NOMO-1 (cell line): ENCODE data around the gene AKT3.

Experiments
- DNase-seq, 2 experiments: peaks; one replicate each; lab custom pipeline; 2025; ENCODE audit not compliant: unreplicated experiment in 2 of 2; lab: John Stamatoyannopoulos, UW

The AKT3 gene

DNA sequence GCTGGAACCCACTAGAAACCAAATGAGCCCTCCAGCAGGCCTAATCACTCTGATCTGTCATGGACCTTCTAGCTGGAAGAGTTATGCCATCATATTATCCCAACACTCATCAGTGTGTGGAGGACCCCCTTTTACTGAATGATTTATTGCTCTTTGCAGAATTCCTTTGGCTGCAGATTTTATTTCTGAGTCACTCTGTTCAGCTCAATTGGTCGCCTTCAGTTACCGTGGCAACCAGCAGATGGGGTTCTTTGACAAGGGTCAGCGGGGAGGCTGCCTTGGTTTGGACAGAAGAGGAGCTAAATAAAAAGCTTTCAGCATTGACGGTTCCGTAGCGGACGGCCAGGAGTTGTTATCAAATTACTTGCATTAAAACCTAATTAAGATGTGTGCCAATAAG is 374.1 kb downstream of the AKT3 start:
- peak in 1 of 2 experiments; percentile 1 for DNase-seq

DNA sequence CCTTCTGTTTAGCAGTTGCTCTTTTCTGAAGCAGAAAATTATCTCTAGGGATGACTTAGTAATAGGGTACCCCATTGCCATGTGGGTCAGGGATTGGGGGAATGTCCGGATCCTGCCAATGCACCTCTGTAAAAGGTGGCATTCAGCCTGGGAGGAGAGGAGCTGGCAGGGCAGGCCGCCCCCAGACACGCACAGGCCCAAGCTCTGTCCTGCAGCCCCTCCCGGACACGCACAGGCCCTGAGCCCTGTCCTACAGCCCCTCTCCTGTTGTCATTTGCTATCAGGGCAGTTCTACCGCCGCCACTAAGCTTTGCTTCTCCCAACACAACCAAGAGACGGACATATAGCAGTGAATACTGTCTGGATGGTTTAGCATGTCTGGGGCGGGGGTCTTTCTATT is 375.1 kb downstream of the AKT3 start:
- no peak for DNase-seq

GRCh38 chr1:243474136-243474881 is 375.7 kb downstream of the AKT3 start:
- no peak for DNase-seq

DNA sequence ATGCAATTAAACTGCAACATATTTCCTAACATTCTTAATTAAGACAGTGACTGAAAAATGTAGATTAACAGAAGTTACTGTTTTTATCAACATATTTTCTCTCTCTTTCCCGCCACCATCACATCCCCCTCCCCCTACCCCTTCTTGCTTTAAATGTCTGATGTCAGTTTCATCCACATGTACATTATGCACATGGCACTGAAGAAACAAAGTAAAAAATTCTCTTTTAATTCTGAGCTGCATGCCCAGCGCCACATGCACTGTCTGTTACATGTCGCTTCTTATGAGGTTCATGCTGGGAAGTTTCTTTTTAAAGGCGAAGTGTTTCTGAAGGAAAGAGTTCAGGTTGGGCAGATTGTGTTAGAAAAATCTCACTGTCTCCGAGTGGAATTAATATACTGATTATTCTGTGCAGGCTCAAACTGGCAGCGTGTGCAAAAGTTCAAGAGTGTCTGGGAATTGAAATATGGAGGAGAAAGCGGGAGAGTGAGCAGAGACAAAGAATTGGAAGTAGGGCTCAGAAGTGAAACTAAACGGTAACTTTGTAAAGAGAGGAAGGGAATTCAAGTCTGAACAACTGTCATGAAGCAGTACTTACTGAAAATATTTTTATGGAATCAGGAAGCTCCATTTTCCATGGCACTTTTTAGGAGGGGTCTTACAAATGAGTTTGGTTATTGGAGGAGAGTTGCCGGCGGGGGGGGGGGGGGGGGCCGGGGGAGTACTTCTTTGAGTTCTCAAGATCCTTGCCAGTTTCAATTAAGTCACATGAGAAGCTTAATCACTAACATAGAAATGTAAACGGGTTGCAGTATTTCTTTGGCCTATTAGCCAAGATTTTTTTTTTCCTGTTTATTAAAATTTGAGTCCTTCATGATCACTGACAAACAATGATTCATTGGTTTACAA is 376.6 kb downstream of the AKT3 start:
- DNase-seq = peak in 1 of 2 experiments; percentile 41

DNA sequence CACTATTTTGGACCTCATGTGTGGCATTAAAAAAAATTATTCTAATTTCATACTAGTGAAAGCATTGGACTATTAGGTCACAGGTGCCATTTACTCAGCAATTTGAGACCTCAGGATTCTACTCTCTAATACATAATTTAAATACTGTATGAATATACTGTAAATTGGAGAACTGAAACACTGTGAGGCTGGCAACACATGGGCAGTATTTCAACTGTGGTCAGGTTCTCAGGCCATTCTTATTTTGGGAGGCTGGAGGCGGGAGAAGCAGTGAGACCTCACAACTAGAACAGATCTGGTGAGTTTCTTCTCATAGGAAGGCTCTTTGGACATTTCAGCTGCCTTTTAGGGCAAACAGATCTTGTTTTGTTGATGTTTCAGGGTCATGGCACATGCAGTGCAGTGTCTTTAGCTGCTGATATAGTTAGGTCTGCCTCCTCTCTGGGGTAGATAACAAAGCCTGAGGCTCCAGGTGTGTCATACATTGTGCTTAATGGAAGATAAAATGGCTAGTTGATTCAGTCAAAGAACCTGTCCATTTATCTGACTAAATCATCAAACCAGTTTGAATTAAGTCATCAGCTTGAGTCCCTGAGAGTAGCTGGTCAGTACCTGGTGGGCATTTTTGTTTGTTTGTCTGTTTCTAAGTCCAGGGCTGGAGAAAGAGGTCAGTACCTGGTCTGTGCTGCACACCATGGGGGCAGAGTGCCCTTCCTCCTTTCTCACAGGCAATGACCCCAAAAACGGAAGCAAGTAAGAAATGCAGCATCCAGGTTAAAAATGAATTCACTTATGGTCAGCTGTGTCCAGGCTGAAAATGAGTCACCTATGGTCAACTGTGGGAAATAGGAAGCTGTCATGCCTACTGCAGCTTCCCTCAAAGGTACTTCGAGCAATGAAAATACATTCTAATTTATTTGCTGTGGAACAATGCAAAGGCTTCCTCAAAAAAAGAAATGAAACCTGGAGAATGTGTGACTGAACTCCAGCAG is 378.0 kb downstream of the AKT3 start:
- DNase-seq = peak; percentile 66 to 88

- peak; percentile 76 to 83 for DNase-seq
These were observed 378.9 kb downstream of the AKT3 start for GRCh38 chr1:243471026-243471685.

GRCh38 chr1:243470502-243470901 is 379.5 kb downstream of the AKT3 start:
- no peak for DNase-seq

- DNase-seq = no peak
These were observed 380.5 kb downstream of the AKT3 start for GRCh38 chr1:243469497-243469896.

GRCh38 chr1:243465738-243466137 is 384.3 kb downstream of the AKT3 start:
- no peak for DNase-seq

- DNase-seq = no peak
These were observed 385.0 kb downstream of the AKT3 start for GRCh38 chr1:243465081-243465480.

DNA sequence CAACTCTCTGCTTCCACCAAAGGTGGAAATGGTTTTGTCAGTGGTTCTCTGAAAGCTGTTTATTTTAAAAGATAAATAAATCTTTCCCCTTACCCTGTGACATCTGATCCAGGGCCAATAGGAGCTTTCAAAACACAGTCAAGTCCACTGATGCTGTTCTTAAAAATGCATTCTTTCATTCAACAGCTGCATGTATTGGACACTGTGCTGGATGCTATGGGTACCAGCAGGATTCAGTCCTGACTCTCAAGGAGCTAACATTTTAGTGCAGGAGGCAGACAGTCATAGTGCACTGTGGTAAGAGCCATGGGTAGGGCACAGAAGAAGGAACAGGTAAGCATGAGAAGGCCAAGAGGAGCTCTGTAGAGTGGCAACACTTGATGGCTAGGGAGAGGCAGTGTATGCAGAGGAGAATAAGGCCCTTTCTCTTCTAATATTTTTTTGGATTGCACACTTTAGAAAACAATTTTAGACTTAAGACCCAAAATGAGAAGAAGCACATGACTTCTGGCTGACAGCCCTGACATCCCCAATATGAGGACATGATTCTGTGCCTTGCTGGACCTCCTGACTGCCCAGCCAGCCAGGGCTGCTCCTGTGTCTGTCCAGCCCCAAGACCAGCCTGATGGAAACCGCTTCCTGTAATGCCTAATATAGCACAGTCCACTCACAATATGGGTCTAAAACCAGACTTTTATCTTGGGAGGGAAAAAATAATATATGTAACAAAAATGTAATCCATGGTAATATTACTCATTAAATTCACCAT is 386.9 kb downstream of the AKT3 start:
- no peak for DNase-seq

DNA sequence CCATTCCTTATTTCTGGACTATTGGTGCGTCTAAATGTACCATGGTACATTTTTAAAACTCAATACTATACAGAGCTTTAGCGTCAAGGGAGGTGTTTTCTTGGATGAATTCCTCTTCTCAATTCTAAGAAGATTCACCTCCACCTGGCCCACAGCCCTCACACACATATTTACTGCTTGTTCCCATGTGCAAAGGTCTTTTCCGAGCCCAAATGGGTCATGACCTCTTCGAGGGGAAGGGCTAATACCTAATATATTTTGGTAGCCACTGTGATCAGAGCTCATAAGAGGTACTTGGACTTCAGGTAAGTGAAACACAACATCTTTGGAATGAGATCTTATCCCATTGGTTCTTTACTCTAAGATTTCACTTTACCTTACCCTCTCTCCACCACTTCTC is 388.3 kb downstream of the AKT3 start:
- DNase-seq = no peak

DNA sequence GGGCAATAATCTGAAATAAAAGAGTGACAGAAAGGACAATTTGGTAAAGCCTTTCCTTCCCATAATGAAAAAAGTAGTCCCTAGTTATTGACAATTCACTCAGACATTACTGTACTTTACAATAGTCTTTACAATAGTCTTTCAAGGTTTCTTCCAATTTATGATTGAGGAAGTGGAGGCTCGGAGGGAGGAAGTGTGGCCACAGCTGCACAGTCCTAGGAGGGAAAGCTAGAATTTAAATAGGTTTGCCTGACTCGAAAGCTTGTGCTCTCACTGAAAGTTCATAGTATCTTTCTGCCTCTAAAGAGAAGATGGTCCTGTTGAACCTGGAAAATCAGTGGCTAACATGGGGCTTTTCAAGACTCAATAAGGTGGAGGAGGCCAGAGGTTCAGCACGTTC is 391.0 kb downstream of the AKT3 start:
- DNase-seq = peak; percentile 26 to 70

DNA sequence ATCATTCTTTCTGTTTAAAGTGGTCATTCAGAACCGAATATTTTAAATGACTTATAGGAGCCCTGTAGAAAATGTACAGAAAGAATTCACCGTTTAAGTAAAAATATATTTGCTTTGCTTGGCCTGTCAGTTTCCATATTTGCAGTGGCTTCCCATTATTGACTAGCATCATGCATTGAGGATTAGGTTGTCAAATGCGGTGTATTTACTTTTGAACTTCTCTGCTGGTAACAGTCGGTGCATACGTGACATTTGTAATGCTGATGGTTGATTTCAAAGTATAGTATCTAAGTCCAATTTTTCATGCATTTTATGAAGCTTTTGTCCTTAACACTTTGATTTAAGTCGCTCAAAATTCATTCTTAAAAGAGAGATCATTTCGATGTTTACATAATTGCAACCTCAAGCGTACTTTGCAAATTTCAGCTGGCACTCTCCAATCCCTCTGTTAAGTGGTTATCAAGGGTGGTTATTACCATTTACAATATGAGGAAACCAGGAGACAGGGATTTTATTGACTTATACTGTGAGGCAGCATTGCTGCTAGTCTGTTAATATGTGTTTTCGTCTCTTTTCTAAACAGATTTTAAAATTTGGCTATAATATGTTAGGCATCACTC is 392.6 kb downstream of the AKT3 start:
- DNase-seq = no peak

GRCh38 chr1:243455760-243456651 is 394.0 kb downstream of the AKT3 start:
- DNase-seq = no peak

DNA sequence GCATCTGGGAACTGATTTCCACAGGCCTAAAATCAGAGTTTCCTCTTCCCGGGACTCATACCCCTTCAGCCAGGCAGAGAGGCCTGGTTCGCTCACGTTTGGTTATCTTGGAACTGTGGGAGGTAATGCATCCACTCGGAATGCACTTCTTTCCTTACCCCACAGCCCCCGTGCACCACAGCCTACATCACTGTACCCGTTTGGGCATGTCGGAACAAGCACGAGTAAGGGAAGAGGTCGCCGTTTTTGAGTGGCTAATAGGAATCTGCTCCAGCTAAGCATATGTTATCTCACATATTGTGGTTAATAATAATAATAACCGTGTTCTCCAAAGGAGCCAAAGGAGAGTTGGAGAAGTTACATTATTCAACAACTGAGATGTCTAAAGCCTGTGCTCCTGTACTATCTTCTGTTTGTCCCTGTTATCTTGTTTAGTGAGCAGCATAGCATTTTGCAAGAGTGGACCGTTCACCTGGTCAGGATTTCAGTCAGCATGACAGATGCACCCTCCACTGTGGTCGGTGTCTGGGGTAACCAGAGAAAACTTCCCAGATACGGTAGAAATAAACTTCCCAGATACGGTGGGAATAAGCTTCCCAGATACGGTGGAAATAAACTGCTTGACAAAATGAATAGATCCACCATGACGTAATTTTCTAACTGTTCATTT is 395.6 kb downstream of the AKT3 start:
- no peak for DNase-seq

- peak; percentile 63 to 84 for DNase-seq
These were observed 398.0 kb downstream of the AKT3 start for GRCh38 chr1:243452092-243452491.
